Ovary (tissue), 3 donors: Measurements from ENCODE around the gene ATP5MG.

Source experiments
- EP300 ChIP-seq: sonication (generic); formaldehyde crosslinking; IDR thresholded peaks from one replicate; pipeline ENCODE4 v1.6.1; 2017; ENCODE audit warnings: antibody characterized with exemption
- POLR2A ChIP-seq: fragments of 450-650 bp; IDR thresholded peaks from one replicate; pipeline ENCODE4 v1.6.1; 2017; ENCODE audit warnings: antibody characterized with exemption, mild to moderate bottlenecking, moderate library complexity
- TF ChIP-seq, protein P1 (sequence below), 3 donors: fragments of 450-650 bp in 2 of 3; fragments of 200-600 bp in 1 of 3; IDR thresholded peaks; one replicate each; pipeline versions ENCODE4 v1.5.1 to v1.8.0; 2016 to 2022; ENCODE audit warnings: antibody characterized with exemption in 3 of 3, mild to moderate bottlenecking in 1 of 3
- donor health status: DM: no; HTN: no; CAD: no.

GRCh38 chr11:118435290-118435892, 34.0 kb downstream of the ATP5MG start:
- TF ChIP-seq, protein P1, sequence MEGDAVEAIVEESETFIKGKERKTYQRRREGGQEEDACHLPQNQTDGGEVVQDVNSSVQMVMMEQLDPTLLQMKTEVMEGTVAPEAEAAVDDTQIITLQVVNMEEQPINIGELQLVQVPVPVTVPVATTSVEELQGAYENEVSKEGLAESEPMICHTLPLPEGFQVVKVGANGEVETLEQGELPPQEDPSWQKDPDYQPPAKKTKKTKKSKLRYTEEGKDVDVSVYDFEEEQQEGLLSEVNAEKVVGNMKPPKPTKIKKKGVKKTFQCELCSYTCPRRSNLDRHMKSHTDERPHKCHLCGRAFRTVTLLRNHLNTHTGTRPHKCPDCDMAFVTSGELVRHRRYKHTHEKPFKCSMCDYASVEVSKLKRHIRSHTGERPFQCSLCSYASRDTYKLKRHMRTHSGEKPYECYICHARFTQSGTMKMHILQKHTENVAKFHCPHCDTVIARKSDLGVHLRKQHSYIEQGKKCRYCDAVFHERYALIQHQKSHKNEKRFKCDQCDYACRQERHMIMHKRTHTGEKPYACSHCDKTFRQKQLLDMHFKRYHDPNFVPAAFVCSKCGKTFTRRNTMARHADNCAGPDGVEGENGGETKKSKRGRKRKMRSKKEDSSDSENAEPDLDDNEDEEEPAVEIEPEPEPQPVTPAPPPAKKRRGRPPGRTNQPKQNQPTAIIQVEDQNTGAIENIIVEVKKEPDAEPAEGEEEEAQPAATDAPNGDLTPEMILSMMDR (IDR thresholded peaks at IDR 0.05): no peak
- TF ChIP-seq EP300 (no peak), POLR2A (no peak)
